Neutrophil (primary cell): ENCODE results near the gene CXorf38.

Experiments used
- H3K27ac ChIP-seq: fragments of 200-600 bp; sonication (generic); 2 replicates; pipeline ENCODE4 v1.5.1; 2016; ENCODE audit warnings: mild to moderate bottlenecking, moderate library complexity
- H3K27me3 ChIP-seq: fragments of 200-600 bp; sonication (generic); 2 replicates; pipeline ENCODE4 v1.6.0; 2016; ENCODE audit warnings: mild to moderate bottlenecking
- H3K36me3 ChIP-seq: fragments of 200-600 bp; sonication (generic); 2 replicates; pipeline ENCODE4 v1.5.1; 2017
- H3K4me1 ChIP-seq, 2 experiments: fragments of 200-600 bp in 1 of 2; sonication (generic) in 1 of 2; 1 replicate in 1 of 2; 2 replicates in 1 of 2; pipeline versions ENCODE4 v1.5.1 to v1.6.1; 2013 to 2016; ENCODE audit warnings: low read depth in 1 of 2, low read length in 1 of 2, mild to moderate bottlenecking in 1 of 2, moderate library complexity in 1 of 2; ENCODE audit not compliant: control insufficient read depth in 1 of 2, insufficient read depth in 1 of 2
- H3K4me3 ChIP-seq, 2 experiments: fragments of 200-600 bp in 1 of 2; sonication (generic) in 1 of 2; 1 replicate in 1 of 2; 2 replicates in 1 of 2; pipeline ENCODE4 v1.5.1; 2013 to 2016; ENCODE audit warnings: low read depth in 1 of 2, low read length in 1 of 2, mild to moderate bottlenecking in 1 of 2, moderate library complexity in 1 of 2
- H3K9me3 ChIP-seq: fragments of 200-600 bp; sonication (generic); 2 replicates; pipeline ENCODE4 v1.5.1; 2016
- TF ChIP-seq, protein P1 (sequence below): fragments of 200-600 bp; sonication (generic); IDR thresholded peaks from 2 replicates; pipeline ENCODE4 v1.5.1; 2016; ENCODE audit warnings: antibody characterized with exemption

Gene CXorf38, protein sequence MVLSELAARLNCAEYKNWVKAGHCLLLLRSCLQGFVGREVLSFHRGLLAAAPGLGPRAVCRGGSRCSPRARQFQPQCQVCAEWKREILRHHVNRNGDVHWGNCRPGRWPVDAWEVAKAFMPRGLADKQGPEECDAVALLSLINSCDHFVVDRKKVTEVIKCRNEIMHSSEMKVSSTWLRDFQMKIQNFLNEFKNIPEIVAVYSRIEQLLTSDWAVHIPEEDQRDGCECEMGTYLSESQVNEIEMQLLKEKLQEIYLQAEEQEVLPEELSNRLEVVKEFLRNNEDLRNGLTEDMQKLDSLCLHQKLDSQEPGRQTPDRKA

DNA sequence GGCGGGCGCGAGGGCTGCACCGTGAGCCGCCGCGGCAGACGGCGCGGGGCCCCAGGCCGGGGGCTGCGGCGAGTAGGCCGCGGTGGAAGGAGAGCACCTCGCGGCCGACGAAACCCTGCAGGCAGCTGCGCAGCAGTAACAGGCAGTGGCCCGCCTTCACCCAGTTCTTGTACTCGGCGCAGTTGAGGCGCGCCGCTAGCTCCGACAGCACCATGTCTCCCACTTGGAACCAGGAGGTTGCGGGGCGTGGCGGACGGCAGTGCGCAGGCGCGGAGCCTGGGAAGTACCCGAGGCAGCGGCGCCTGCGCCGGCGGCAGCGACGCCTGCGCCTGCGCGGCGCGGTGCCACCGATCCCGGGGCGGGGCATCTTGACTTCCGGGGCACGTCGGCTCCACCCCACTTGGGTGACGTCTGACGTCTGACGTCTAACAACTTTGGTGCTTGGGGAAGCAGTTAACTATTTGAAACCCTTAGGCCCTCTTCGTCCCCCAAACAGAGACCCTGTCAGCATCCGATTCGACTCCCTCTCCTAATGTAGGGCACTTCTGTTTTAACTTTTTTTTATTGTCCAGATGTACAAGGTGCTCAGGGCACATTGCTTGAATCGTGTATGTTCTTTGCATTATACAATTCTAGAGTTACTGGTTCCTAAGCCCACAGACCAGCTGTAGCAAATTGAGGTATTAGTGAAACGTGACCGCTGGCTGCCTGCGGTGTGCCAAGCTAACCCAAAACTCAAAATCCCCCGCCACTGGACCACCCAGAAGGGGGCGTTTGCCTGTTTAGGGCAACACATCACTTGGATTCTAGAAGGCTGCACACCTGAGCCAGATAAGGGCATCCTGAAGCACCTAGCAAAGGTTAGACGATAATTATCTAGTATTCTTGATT is at the start of gene CXorf38:
CXorf38 (minus strand) TSS at position 255 of the 891 bp plus-strand sequence; CDS start at position 214, 41 bp downstream.
- no peaks in the 10 kb centered on the region for H3K36me3 ChIP-seq
- TF ChIP-seq, protein P1, sequence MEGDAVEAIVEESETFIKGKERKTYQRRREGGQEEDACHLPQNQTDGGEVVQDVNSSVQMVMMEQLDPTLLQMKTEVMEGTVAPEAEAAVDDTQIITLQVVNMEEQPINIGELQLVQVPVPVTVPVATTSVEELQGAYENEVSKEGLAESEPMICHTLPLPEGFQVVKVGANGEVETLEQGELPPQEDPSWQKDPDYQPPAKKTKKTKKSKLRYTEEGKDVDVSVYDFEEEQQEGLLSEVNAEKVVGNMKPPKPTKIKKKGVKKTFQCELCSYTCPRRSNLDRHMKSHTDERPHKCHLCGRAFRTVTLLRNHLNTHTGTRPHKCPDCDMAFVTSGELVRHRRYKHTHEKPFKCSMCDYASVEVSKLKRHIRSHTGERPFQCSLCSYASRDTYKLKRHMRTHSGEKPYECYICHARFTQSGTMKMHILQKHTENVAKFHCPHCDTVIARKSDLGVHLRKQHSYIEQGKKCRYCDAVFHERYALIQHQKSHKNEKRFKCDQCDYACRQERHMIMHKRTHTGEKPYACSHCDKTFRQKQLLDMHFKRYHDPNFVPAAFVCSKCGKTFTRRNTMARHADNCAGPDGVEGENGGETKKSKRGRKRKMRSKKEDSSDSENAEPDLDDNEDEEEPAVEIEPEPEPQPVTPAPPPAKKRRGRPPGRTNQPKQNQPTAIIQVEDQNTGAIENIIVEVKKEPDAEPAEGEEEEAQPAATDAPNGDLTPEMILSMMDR: no peak
- H3K9me3 ChIP-seq: no peaks in the 10 kb centered on the region
- peak within 1 kb of the TSS; percentile 72 to 89 for H3K4me3 ChIP-seq
- peaks cover 17 to 42% of the 10 kb centered on the region in 2 experiments for H3K4me1 ChIP-seq
- H3K27me3 ChIP-seq: no peaks in the 10 kb centered on the region
- peak within 1 kb of the TSS; percentile 93 for H3K27ac ChIP-seq

DNA sequence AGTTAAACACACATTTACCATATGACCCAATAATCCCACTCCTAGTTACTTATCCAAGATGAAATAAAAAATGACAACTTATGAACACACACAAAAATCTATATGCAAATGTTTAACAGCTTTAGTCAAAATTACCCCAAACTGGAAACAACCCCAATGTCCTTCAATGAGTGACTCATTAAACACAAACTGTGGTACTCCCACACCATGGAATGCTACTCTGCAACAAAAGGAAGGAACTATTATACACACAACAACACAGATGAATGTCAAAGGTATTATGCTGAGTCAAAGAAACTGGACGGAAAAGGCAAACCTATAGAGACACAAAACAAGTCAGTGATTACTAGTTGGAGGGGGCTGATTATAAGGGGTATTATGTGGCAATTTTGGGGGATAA is 47.4 kb upstream of the CXorf38 start:
- no peaks in the 10 kb centered on the region for H3K9me3 ChIP-seq
- H3K4me1 ChIP-seq: no peaks in the 10 kb centered on the region
- H3K27me3 ChIP-seq: no peaks in the 10 kb centered on the region
- no peak overlapping the region for H3K4me3 ChIP-seq
- no peak overlapping the region for H3K27ac ChIP-seq
- TF ChIP-seq, protein P1: no peak
- H3K36me3 ChIP-seq: peaks cover 46% of the 10 kb centered on the region

DNA sequence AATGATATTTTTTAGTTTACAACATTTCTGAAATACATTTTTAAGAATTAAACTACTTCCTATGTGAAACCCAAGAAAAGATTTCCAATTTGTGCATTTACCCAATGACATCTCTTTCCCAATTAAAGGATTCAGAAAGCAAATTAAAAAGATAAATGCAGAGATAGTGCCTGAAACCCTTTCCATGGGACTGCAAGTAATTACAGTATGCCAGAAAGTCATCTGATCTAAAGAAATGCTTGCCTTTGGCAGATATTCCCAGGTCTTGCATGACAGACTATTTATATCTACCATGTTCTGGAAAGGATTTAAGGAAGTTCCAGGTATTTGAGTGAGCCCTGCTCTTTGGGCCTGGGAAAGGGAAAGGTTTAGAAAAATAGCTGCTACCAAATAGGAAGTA is 41.6 kb upstream of the CXorf38 start:
- Histone ChIP-seq H3K4me3 (no peak overlapping the region), H3K36me3 (peaks cover 47% of the 10 kb centered on the region), H3K9me3 (no peaks in the 10 kb centered on the region), H3K27ac (no peak overlapping the region), H3K27me3 (no peaks in the 10 kb centered on the region), H3K4me1 (no peaks in the 10 kb centered on the region)
- TF ChIP-seq, protein P1: no peak

DNA sequence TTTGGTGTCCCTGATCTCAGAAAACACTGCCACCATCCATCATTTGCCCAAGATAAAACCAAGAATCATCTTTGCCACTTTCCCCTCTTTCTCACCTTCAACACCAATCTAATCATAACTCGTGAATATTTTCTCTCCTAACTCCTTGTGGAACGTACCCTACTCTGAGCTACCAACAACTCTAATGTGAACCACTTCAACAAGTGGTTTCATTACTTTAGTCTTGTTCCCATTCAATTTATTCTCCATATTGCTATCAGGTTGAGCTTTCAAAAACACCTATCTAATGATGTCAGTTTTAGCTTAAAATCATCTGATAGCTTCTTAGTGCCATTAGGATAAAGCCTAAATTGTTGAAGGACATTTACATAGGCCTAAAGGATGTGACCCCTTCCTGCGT is 39.8 kb upstream of the CXorf38 start:
- Histone ChIP-seq H3K36me3 (peaks cover 41% of the 10 kb centered on the region), H3K27ac (no peak overlapping the region), H3K4me1 (no peaks in the 10 kb centered on the region), H3K27me3 (no peaks in the 10 kb centered on the region), H3K9me3 (no peaks in the 10 kb centered on the region), H3K4me3 (no peak overlapping the region)
- TF ChIP-seq, protein P1: no peak

DNA sequence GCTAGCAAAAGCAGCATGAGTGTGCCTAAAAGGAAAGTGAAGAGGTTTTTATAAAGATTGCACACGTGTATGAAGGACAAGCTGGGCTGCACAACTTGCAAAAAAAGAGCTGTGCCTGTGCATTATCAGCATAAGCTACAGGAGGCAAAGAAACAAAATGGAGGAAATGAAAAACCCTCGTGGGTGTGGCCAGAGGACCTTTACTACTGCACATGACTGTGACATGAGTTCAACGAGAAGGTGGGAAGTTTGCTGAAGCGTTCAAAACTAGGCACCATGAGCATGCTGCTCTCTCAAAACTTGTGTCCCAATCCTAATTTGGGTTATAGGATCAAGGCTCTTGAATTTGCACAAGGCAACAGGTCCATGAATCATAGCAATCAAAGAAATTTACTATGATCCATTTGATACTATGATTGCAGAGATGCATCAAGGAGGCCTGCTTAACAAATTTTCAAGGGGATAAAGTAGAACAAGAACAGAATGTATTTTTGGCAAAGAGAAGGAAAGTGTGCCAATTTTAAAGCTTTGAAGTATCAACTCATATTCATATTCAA is 38.1 kb upstream of the CXorf38 start:
- Histone ChIP-seq H3K4me3 (no peak overlapping the region), H3K27ac (no peak overlapping the region), H3K27me3 (no peaks in the 10 kb centered on the region), H3K9me3 (no peaks in the 10 kb centered on the region), H3K4me1 (no peaks in the 10 kb centered on the region), H3K36me3 (peaks cover 39% of the 10 kb centered on the region)
- TF ChIP-seq, protein P1: no peak
